Adipose tissue (tissue), 3 donors: ENCODE data around the gene R3HDM2. TPM values are rescaled to one million over a fixed set of nuclear protein-coding genes. Genes with fewer than 3 reads are reported as not detected.
"Not testable (repeated sequence)": the region's sequence is repeated elsewhere in the genome, so short reads cannot be mapped to it uniquely, and the experiment has no call there.

Experiments
- H3K27ac ChIP-seq: one replicate; pipeline ENCODE4 v1.5.1; 2013; ENCODE audit warnings: low read depth, low read length
- WGBS, 3 donors: extraction: QIAGEN DNeasy Blood & Tissue Kit; methylation state at CpG; one replicate each; pipeline ENCODE4 v1.1.7; 2013; 5-methylcytosine and 5-hydroxymethylcytosine counted together
- polyA plus RNA-seq, 3 donors: library from polyadenylated mRNA; stranded (reverse); fragments of 200-250 nt; gene quantifications; one replicate each; pipeline ENCODE4 v1.2.3, GENCODE V29; 2013
- donor health status: healthy with polysubstance abuse.
- donor health status: Bipolar disorder and iron deficiency.
- donor health status: healthy.

Gene R3HDM2
- polyA plus RNA-seq, 3 donors: 11.7 to 24.2 (median 18.1) TPM

DNA sequence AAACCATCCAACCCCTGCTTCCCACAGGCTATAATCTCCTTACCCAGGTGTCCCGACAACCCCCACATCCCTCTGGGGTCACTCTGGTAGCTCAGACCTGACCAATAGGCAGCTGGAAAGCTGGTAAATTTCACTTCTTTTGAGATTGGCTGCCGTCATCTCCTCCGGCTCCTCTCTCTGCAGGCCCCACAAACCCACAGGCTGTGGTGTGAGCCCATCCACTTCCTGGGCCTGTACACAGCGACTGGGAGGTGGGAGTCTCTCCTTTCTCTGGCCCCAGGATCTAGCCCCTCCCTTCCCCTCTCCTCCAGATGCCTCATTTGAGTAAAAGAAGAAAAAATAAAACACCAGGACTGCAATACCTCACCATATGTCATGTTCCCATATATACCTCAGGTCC is 4.5 kb upstream of the R3HDM2 start:
- no peak overlapping the region for H3K27ac ChIP-seq
- 44 to 72% (median 44%) methylated on average over 4 of the region's 4 CpGs for WGBS, 3 donors

DNA sequence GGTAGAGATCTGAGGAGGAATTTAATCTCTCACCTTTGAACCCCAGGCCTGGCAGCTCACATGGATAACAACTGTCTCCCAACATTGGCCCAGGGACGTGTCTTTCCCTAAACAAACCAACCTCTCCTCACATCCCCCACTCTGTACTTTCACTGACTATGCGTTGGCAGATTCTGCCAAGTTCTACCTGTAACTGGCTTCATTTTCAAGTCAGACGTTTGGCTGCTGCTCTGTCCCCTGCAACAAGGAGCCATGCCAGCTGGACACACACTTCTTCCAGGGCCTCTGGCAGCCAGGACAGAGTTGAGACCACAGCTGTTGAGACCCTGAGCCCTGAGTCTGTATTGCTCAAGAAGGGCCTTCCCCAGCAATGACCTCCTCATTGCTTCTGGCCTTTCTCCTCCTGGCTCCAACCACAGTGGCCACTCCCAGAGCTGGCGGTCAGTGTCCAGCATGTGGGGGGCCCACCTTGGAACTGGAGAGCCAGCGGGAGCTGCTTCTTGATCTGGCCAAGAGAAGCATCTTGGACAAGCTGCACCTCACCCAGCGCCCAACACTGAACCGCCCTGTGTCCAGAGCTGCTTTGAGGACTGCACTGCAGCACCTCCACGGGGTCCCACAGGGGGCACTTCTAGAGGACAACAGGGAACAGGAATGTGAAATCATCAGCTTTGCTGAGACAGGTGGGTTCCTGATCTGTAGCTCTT is 3.8 kb upstream of the R3HDM2 start, which contains the start of gene INHBC:
Gene INHBC, plus strand, starts transcription at position 268 of the 707 bp plus-strand sequence. Its CDS starts 103 bp downstream, at position 371.
- WGBS, 3 donors: 68 to 70% (median 70%) methylated on average over 8 of the region's 8 CpGs
- no peak within 1 kb of the TSS for H3K27ac ChIP-seq

DNA sequence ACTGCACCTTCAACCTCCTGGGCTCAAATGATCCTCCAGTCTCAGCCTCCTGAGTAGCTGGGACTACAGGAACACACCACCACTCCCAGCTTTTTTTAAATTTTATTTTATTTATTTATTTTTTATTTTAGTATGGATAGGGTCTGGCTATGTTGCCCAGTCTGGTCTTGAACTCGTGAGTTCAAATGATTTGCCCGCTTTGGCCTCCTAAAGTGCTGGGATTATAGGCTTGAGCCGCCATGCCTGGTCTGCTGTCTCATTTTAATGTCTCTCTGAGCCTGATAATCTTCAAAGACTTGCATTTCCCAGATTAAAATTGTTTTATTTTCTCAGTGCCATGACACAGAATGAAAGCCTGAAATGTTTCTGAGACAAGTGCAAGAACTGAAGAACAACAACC is 2.5 kb upstream of the R3HDM2 start:
- 78 to 97% (median 85%) methylated on average over 3 of the region's 3 CpGs for WGBS, 3 donors

GRCh38 chr12:57431654-57432188 is 878 bp upstream of the R3HDM2 start:
- 62 to 92% (median 89%) methylated on average over 11 of the region's 11 CpGs for WGBS, 3 donors
- no peak overlapping the region for H3K27ac ChIP-seq

More for the DNA sequence above, 2.5 kb upstream of the R3HDM2 start:
- no peak overlapping the region for H3K27ac ChIP-seq

DNA sequence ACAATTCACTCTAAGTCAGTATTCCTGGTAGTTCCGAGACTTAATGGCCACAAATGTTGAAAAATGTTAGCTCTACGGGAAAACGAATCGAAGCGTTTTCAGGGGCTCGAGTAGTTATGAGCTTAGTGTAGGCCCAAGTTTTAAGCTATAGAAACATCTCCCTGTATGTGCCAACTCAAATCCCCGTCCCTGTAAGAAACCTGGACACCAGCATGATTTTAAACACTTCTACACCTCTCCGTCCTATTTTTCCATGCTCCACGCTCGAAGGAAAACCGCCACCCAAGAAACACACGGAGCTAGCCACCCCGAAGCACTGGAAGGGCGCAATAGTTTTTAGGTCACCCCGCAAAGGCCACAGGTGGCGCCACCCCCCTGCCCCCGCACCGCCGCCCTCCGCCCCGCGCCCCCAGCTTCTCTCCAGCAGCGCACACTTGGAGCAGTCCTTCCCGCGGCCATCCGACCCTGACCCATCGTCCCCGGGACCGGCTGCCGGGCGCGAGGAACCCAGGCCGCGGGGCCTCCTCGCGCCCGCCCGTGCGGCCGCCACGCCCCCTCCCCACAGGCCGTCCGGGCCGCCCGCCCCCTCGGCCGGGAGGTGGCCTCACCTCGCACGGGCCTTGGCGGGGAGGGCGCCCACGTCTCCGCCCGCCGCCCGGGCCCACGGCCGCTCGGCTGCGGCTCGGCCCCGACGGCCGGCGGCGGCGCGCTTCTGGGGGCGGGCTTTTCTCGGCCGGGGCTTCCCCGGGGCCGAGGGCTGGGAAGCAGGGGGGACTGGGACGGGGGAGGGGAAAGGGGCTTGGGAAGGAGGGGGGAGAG is 522 bp downstream of the R3HDM2 start:
- WGBS, 3 donors: 0 to 1% (median 1%) methylated on average over 41 to 74 of the region's 74 CpGs

GRCh38 chr12:57429473-57430111 is 1.3 kb downstream of the R3HDM2 start:
- WGBS, 3 donors: 33 to 35% (median 34%) methylated on average over 9 of the region's 9 CpGs
- H3K27ac ChIP-seq: peak overlapping the region; percentile 8

More for the DNA sequence above, 522 bp downstream of the R3HDM2 start:
- peak overlapping the region; percentile 8 for H3K27ac ChIP-seq

GRCh38 chr12:57428965-57429364 is 1.9 kb downstream of the R3HDM2 start:
- WGBS, 3 donors: 77 to 87% (median 77%) methylated on average over 6 of the region's 6 CpGs
- H3K27ac ChIP-seq: no peak overlapping the region

DNA sequence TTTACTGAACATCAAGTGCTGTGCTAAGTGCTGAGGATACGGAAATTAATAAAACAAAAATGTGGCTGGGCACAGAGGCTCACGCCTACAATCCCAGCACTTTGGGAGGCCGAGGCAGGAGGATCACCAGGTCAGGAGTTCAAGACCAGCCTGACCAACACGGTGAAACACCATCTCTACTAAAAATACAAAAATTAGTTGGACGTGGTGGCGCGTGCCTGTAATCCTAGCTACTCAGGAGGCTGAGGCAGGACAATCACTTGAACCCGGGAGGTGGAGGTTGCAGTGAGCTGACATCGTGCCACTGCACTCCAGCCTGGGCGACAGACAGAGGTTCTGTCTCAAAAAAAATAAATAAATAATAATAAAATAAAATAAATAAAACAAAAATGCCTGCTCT is 3.9 kb downstream of the R3HDM2 start:
- WGBS, 3 donors: 94 to 98% (median 96%) methylated on average over 10 of the region's 10 CpGs
- H3K27ac ChIP-seq: not testable (repeated sequence)

GRCh38 chr12:57420482-57420881 is 10.4 kb downstream of the R3HDM2 start:
- 95 to 99% (median 96%) methylated on average over 5 of the region's 5 CpGs for WGBS, 3 donors
- H3K27ac ChIP-seq: no peak overlapping the region

DNA sequence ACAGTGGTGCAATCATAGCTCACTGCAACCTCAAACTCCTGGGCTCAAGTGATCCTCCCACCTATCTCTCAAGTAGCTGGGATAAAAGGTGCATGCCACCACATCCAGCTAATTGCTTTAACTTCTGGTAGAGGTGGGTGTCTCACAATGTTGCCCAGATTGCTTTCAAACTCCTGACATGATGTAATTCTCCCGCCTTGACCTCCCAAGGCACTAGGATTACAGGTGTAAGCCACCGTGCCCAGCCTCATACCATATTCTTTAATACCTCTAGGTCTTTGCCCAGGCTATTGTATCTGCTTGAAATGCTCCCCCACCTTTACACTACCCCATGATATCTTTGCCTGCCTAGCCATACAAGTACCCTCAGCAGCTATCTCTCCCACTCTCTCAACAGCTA is 11.3 kb downstream of the R3HDM2 start:
- WGBS, 3 donors: 91 to 98% (median 95%) methylated on average over 2 of the region's 2 CpGs

GRCh38 chr12:57418255-57418654 is 12.6 kb downstream of the R3HDM2 start:
- no peak overlapping the region for H3K27ac ChIP-seq
- WGBS, 3 donors: 55 to 83% (median 79%) methylated on average over 9 of the region's 9 CpGs

More for the DNA sequence above, 11.3 kb downstream of the R3HDM2 start:
- H3K27ac ChIP-seq: no peak overlapping the region

DNA sequence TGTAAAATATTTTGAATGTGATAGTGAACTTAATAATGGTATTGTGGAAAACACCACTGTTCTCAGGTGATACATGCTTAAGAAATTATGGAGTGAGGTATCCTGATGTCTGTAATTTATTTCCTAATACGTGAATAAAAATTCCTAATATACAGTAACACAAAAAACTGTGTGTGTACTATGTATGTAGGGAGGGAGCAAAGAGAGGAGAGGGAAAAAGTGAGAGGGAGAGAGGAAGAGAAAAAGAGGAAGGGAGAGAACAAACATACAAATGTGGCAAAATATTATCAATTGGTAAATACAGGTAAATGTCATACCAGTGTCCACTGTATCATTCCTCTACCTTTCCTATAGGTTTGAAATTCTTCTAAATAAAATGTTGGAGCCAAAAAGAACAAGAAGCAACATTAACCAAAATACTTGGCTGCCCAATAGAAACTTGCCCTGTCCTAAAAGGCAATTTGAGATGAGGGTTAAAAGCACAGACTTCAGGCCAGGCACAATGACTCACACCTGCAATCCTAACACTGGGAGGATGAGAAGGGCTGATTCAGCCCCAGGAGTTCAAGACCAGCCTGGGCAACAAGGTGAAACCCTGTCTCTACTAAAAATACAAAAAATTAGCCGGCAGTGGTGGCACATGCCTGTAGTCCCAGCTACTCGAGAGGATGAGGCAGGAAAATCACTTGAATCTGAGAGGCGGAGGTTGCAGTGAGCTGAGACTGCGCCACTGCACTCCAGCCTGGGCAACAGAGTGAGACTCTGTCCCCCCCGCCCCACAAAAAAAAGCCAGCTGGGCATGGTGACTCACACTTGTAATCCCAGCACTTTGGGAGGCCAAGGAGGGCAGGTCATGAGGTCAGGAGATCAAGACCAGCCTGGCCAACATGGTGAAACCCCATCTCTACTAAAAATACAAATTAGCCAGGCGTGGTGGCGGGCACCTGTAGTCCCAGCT is 14.5 kb downstream of the R3HDM2 start:
- no peak overlapping the region for H3K27ac ChIP-seq
- WGBS, 3 donors: 91 to 93% (median 91%) methylated on average over 8 of the region's 8 CpGs

GRCh38 chr12:57415088-57415487 is 15.8 kb downstream of the R3HDM2 start:
- WGBS, 3 donors: 84 to 92% (median 91%) methylated on average over 2 of the region's 2 CpGs
- no peak overlapping the region for H3K27ac ChIP-seq

- not testable (repeated sequence) for H3K27ac ChIP-seq
- 90 to 98% (median 92%) methylated on average over 5 to 6 of the region's 6 CpGs for WGBS, 3 donors
Observed at GRCh38 chr12:57414160-57414559, 16.7 kb downstream of the R3HDM2 start.

- 97 to 98% (median 98%) methylated on average over 4 of the region's 4 CpGs for WGBS, 3 donors
Observed at GRCh38 chr12:57410534-57410933, 20.3 kb downstream of the R3HDM2 start.

GRCh38 chr12:57404966-57405640 is 25.7 kb downstream of the R3HDM2 start:
- 95 to 98% (median 96%) methylated on average over 5 of the region's 5 CpGs for WGBS, 3 donors
- no peak overlapping the region for H3K27ac ChIP-seq

More at GRCh38 chr12:57410534-57410933, 20.3 kb downstream of the R3HDM2 start:
- no peak overlapping the region for H3K27ac ChIP-seq

DNA sequence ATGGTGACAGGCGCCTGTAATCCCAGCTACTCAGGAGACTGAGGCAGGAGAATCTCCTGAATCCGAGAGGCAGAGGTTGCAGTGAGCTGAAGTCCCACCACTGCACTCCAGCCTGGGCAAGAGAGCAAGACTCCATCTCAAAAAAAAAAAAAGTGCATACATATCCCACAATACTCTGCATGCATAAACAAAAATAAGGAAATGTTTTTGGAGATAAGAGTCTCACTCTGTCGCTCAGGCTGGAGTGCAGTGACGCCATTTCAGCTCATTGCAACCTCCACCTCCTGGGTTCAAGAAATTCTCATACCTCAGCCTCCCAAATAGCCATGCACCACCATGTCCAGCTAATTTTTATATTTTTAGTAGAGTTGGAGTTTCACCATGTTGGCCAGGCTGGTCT is 28.7 kb downstream of the R3HDM2 start:
- WGBS, 3 donors: 97 to 98% (median 98%) methylated on average over 4 of the region's 4 CpGs
- H3K27ac ChIP-seq: not testable (repeated sequence)
